AG04450 (cell line): ENCODE data around the gene FOXC1. TPM values are rescaled to one million over a fixed set of nuclear protein-coding genes. Genes with fewer than 3 reads are reported as not detected.

Experiments used
- CTCF ChIA-PET: fragments of 300-600, 350-600 bp; formaldehyde crosslinking; extraction: SDS; loops from one replicate; lab custom pipeline; 2022; ENCODE audit warnings: antibody characterized with exemption, inconsistent platforms; lab: Charles Lee
- POLR2A ChIA-PET: fragments of 350-600 bp; formaldehyde crosslinking; extraction: SDS; loops from one replicate; lab custom pipeline; 2021; ENCODE audit warnings: antibody characterized with exemption, inconsistent platforms; lab: Yijun Ruan, JAX
- DNase-seq: peaks from one replicate; pipeline ENCODE4 v3.0.0-alpha.2; 2011; ENCODE audit warnings: low read depth, low spot score
- H3K27ac ChIP-seq: one replicate; pipeline ENCODE4 v1.5.1; 2012; ENCODE audit warnings: low read depth, low read length, control low read depth
- H3K27me3 ChIP-seq: one replicate; pipeline ENCODE4 v1.6.0; 2012; ENCODE audit warnings: low read length; ENCODE audit not compliant: control insufficient read depth, insufficient read depth
- H3K4me3 ChIP-seq: 2 replicates; pipeline ENCODE4 v1.5.1; 2011; ENCODE audit warnings: mild to moderate bottlenecking, low read depth, low read length, control low read depth
- H3K9me3 ChIP-seq: 2 replicates; pipeline ENCODE4 v1.5.1; 2012; ENCODE audit warnings: low read length; ENCODE audit not compliant: control insufficient read depth, insufficient read depth
- CTCF ChIP-seq: IDR thresholded peaks from 2 replicates; pipeline ENCODE4 v1.5.1; 2011; ENCODE audit warnings: low read depth, low read length, control low read depth, inconsistent platforms
- polyA plus RNA-seq: library from polyadenylated mRNA; depleted of rRNA; stranded (reverse); fragments of >200 nt; gene quantifications from 2 replicates; pipeline ENCODE4 v1.2.3, GENCODE V29; 2011

The FOXC1 gene
- polyA plus RNA-seq, 1 experiment: 3.7 TPM

GRCh38 chr6:1640476-1640875 lies 30.8 kb downstream of the FOXC1 start:
- CTCF ChIA-PET: no interaction called here

GRCh38 chr6:1641343-1641885 lies 31.7 kb downstream of the FOXC1 start:
- H3K9me3 ChIP-seq: no peaks in the 10 kb centered on the region; the same call in 1 of the 2 replicates
- CTCF ChIA-PET: interaction anchor here (0.6 kb wide), 1 partner anchor 878 kb away, joined by 4 read pairs; no protein-coding TSS in a partner anchor
- TF ChIP-seq CTCF: no peak
- H3K27me3 ChIP-seq: no peaks in the 10 kb centered on the region
- no peak overlapping the region for H3K4me3 ChIP-seq
- POLR2A ChIA-PET: interaction anchor here (0.7 kb wide), 1 partner anchor 82 kb away, joined by 3 read pairs; no protein-coding TSS in a partner anchor
- no peak overlapping the region for H3K27ac ChIP-seq
- no peak for DNase-seq

More at GRCh38 chr6:1640476-1640875, 30.8 kb downstream of the FOXC1 start:
- POLR2A ChIA-PET: interaction anchor here (0.7 kb wide), 1 partner anchor 83 kb away, joined by 3 read pairs; no protein-coding TSS in a partner anchor
- TF ChIP-seq CTCF: no peak
- Histone ChIP-seq H3K4me3 (no peak overlapping the region), H3K27ac (no peak overlapping the region), H3K9me3 (no peaks in the 10 kb centered on the region; the same call in 1 of the 2 replicates), H3K27me3 (no peaks in the 10 kb centered on the region)
- no peak for DNase-seq

GRCh38 chr6:1643111-1643510 lies 33.4 kb downstream of the FOXC1 start:
- no peaks in the 10 kb centered on the region for H3K9me3 ChIP-seq
- no peak for TF ChIP-seq CTCF
- DNase-seq: no peak
- H3K4me3 ChIP-seq: no peak overlapping the region
- H3K27me3 ChIP-seq: no peaks in the 10 kb centered on the region
- ChIA-PET POLR2A (interaction anchor here (0.6 kb wide), 1 partner anchor 178 kb away, joined by 3 read pairs; no protein-coding TSS in a partner anchor), CTCF (no interaction called here)
- no peak overlapping the region for H3K27ac ChIP-seq

GRCh38 chr6:1643830-1644445 lies 34.2 kb downstream of the FOXC1 start:
- TF ChIP-seq CTCF: no peak
- no peak overlapping the region for H3K27ac ChIP-seq
- DNase-seq: no peak
- CTCF ChIA-PET: no interaction called here
- no peaks in the 10 kb centered on the region for H3K27me3 ChIP-seq
- no peaks in the 10 kb centered on the region for H3K9me3 ChIP-seq
- H3K4me3 ChIP-seq: no peak overlapping the region
- POLR2A ChIA-PET: no interaction called here

GRCh38 chr6:1644516-1645060 lies 34.9 kb downstream of the FOXC1 start:
- POLR2A ChIA-PET: no interaction called here
- Histone ChIP-seq H3K27me3 (no peaks in the 10 kb centered on the region), H3K27ac (no peak overlapping the region), H3K9me3 (no peaks in the 10 kb centered on the region), H3K4me3 (no peak overlapping the region)
- CTCF ChIA-PET: no interaction called here
- TF ChIP-seq CTCF: no peak
- DNase-seq: no peak
